GM11168 (cell line): ENCODE measurements around the gene PIM2.

Experiments
- in situ Hi-C: fragments of 300-500 bp; cut with MboI; formaldehyde crosslinking; loops from one replicate; pipeline ENCODE4 v1.12.0; 2022; ENCODE audit warnings: low sequenced_read_pairs; ENCODE audit not compliant: unreplicated experiment

The PIM2 gene

DNA sequence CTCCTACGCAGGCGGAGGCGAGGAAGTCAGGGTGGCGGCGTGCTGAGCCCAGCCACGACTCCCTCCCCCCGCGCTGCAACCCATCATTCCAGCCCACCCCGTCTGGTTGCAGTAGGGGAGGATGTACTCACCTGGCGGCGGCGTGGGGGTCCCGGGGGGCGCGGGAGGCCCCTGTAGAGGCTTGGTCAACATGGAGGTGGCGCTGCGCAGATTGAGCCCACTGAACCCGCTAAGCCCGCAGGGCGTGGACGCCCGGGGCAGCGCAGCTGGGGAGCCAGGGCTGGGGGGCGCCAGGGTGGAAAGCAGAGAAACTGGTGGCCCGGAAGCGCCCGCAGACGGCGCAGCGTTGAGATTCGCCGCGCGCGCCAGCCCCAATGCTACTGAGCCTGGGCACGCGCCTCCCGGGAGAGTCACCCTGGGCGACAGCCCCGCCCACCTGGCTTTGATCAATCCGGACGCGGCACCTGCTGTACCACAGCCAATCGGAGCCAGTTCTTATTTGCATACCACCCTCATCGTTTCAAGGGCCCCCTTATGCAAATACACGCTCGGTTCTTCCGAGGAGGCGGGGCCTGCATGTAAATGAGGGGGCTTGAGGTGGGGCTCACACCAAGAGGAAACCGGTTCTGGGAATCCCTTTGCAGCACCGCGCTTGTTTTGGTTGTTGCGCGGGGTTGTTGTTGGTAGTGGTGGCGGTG lies at the start of gene PIM2:
TSS of gene PIM2 (minus strand) at position 382 of the 698 bp plus-strand sequence. CDS start at position 192, 190 bp downstream.
- in situ Hi-C loops = no loop called here

DNA sequence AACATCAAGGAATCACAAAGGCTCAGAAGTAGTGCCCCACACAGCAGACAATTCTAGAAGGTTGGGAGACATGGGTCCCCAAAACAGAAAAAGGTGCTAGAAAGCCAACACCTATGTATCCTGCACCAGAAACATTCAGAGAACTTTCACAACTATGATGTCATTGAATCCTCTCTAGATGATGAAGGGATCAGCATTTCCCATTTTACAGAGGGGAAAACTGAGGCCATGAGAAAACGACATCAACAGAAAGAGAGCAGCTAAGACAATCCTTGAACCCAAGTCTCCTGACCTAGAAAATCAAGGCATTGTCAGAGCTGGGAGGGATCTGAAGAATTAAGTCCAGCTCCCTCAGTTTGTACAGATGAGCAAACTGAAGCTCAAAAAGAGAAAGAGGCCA lies 49.6 kb upstream of the PIM2 start:
- in situ Hi-C loops = no loop called here

DNA sequence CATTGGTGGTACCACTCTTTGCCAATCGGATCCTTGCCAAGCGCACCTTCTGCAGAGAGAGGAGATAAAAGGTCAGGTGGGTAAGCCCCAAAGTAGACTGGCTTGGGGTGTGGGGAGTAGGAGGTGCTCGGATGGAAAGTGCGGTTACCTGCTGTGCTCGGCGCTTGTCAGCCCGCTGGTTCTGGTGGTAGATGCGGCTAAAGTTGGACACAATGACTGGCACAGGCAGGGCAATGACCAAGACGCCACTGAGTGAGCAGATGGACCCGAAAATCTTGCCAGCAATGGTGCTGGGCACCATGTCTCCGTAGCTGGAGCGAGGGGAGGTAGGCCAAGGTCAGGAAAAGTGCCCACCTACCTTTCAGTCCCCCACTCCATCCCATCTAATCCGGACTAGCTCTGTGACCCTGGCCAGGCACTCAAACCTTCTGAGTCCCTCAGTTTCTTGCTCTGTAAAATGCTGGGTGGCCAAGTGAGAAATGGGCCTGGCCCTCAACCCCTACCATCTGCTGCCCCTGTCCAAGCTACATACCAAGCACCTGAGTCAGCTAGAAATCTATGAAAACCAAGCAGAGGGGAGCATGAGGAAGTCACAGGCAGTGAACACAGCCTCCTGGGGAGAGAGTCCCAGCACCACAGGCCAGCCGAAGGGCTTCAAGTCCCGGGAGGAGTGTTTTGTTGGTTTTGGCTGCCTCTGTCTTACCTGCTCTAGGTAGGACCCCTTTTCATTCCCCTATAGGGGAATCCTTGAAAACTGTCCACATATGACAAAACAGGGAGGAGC lies 48.2 kb upstream of the PIM2 start:
- in situ Hi-C loops = no loop called here

DNA sequence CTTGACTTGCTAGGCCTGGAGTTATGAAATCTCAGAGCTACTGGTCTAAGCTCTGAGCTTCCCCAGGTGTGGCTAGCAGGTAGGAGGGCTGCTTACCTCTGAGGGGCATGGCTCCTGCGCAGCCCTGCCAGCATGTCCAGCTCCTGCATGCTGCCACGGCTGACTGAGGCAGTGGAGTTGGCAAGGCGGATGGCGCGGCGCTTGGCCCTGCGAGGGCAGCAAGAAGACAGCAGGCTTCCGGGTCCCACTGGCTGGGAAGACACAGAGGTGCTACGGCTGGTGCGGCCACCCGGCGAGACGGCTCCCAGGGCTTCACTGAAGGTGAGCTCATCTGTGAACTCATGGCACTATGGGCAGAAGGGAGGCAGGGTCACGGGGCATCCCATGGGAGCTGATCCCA lies 47.1 kb upstream of the PIM2 start:
- in situ Hi-C loops = no loop called here

DNA sequence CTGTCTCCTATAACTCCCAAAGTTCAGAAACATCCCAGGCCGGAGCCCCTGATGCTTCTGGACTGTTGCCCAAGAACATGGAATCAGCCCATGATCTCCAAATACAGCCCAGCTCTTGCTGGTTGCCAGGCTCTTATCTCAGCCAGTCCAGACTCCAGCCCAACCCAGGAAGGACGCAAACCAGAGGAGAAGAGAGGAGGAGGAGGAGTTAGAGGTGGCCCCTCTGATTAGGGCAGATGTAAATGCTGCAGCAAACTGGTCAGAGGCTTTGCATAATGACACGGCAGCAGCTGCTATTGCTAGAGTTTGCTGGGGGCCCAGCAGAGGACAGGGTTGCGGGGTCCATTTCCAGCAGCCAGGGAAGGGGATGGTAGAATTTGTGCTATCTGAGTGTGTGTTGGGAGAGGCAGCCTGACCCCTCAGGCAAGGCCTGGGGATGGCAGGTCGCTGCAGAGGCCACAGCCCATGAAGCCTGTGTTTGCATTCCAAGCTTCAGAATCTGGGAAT lies 42.8 kb upstream of the PIM2 start:
- in situ Hi-C loops = no loop called here

DNA sequence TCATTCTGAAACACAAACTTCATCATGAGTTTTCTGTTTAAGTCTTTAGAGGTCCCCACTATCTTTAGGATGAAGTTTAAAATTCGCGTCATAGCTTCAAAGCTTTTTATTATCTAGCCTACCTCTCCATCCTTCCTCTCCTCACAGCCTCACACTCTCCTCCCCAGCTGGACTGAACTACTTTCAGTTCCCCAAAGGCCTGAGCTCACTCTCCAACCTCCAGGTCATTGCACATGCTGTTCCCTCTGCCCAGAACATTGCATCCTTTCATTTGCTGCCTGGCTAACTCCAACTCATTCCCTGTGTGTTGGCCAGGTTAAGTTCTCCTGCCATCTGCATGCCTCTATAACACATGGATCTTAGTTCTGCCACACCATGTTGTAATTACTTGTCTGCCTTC lies 41.5 kb upstream of the PIM2 start:
- in situ Hi-C loops = no loop called here

DNA sequence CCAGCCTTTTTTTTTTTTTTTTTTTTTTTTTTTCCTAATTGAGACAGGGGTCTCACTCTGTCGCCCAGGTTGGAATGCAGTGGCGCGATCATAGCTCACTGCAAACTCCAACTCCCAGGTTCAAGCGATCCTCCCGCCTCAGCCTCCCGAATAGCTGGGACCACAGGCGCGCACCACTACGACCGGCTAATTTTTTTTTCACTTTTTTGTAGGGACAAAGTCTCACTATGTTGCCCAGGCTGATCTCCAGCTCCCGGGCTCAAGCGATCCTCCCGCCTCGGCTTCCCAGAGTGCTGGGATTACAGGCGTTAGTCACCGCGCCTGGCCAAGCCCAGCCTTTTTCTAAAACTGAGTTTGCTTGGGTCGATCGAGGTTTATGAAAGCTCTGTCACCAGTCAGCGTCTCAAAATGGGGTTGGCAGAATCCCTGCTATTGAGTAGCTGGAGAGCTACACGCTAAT lies 39.8 kb upstream of the PIM2 start:
- in situ Hi-C loops = no loop called here

DNA sequence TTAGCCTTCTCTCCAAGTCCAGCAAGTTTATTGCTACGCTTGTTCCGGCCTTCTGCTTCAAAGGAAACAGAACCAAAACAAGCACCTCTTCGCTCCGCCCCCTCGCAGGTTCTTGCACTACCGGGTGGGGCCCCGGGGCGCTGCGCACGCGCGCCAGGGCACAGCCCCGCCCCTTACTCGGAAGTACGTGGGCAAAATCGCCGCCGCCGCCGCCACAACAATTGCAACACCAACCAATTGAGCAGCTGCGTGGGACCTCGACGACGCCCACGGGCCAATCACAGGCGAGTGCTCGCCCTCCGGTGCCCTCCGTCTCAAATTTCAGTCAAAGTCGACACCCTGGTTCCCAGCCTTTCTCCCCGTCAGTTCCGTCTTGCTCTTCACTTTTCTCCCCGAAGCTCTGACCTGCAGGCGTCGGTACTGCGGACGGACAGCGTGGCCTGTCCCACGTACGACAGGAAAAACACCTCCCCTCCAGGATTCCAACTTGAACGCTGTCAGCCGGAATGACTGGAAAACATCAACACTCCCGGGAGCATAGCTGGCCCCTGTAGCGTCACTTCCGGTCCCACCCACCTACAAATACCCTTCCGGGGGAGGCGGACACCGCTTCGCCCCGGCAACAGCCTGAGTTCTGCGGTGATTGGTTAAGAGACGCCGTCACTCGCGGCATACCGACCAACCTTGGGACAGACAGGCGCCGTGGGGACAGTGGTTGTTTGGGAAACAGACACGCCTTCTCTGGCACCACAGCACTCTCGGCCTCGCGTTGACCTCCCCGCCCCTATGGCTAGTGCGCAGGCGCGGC lies 39.2 kb upstream of the PIM2 start:
- in situ Hi-C loops = no loop called here

DNA sequence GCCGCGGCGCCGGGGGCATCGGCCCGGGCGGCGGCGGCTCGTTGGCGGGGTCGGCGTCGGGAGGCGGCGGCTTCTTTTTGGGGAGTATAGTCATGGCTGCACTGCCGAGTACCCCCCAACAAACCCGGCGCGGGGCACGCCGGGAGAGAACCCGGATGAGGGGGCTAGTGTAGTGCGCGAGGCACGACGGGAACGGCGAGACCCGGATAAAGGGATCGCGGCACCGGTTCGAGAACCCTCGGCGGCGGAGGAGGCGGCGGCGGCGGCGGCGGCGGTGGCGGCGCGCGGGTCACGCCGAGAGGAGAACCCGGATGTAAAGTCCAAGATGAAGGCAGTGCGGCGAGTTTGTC lies 38.6 kb upstream of the PIM2 start, which contains the start of gene OTUD5:
TSS of gene OTUD5 (minus strand) at position 131 of the 350 bp plus-strand sequence. CDS start at position 94, 37 bp downstream.
- in situ Hi-C loops = no loop called here

DNA sequence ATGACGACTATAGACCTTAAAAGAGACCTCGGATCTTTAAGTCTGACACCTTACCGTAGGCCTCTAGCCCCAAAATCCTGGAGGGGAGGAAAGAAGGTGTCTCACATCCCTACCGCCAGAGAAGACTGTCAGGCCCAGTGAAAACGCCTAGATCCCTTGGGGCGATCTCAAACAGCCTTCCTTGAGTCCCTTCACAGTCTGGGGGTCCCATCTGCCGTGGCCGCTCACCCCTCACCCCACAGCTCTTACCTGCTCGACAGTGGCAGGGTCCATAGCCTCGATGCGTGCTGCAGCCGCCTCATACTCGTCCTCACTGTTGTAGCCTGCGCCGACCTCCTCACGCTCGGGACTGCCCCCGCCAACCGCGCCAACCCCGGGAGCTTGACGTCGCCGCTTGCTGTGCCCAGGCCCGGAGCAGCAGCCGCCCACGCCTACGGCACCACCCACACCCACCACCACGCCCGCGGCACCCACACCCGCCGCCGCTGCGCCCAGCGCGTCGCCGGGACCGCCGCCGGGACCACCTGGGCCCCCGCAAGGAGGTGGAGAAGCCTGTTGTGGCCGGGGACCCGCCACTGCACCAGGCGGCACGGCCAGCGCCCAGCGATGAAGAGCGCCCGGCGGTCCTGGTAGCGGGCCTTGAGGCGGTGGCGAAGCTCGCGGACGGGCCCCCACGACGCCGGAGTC lies 38.0 kb upstream of the PIM2 start:
- in situ Hi-C loops = no loop called here

DNA sequence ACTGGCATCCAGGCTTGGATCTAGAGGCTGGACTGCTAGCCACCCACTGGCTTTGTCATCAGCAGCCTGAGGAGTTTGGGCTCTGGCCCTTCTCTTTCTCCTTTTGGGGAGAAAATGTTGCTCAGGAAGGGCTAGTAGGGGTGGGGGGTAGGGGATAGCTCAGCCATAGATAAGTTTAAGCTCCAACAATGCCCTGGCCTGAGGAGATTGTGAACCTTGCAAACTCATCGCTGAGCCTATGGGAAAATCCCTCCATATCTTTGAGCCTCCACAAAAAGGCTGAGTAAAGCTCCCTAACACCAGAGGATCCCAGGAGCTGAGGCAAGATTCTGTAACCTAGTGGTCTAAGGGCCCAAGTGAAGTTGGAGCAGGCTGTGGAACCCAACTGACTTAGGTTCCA lies 29.8 kb upstream of the PIM2 start:
- in situ Hi-C loops = loop anchor here (5.0 kb wide), 1 partner anchor 36 kb away; the partner anchor contains the start of gene SLC35A2

DNA sequence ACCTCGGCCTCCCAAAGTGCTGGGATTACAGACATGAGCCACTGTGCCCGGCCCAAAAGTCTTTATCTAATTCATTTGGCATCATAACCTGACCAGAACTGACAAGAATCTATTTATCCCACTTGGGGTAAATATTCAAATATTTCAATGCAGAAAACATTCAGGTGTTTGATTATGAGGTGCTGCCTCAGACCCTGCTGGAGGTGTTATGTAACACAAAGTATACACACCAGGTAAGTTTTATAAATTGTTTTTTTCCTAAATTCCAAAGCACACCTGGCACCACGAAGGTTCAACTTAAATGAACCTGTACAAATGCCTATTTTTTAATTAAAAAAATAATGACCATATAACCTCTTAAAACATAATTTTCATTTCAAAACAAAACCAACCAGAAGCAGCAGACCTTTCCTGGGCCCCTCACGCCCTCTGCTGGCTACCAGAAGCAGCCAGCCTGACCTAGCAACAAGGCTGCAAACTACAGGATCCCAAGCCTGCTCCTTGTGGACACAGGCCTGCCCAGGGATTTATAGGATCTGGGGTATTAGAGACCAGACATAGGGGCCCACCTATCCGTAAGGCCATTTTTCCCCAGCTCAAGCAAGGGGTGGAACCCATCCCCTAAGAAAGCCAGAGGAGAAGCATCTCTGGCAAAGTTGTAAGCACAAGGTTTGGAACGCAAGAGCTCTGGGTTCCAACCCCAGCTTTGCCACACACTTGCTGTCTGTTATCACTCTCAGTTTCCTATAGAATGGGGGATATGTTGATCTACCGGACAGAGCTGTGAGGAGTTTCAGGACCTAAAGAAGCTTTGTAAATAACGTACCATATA lies 26.9 kb upstream of the PIM2 start:
- in situ Hi-C loops = loop anchor here (5.0 kb wide), 1 partner anchor 33 kb away; the partner anchor contains the start of gene SLC35A2

DNA sequence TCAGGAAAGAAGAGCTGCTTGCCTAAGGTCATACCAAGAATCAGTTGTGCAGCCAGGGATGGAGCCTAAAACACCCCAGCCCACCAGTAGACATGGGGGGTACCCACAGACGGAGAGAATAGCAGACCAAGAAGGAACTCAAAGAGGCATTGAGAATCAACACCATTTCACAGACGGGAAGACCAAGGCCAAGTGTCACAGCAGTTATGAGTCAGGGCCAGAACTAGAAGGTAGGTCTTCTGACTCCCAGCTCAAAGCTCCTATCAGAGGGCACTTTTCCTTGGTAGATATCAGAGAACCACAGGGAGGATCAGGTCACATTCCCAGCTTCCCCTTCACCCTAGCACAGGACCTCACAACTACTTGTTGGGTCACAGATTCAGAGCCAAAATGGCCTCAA lies 24.1 kb upstream of the PIM2 start:
- in situ Hi-C loops = no loop called here

DNA sequence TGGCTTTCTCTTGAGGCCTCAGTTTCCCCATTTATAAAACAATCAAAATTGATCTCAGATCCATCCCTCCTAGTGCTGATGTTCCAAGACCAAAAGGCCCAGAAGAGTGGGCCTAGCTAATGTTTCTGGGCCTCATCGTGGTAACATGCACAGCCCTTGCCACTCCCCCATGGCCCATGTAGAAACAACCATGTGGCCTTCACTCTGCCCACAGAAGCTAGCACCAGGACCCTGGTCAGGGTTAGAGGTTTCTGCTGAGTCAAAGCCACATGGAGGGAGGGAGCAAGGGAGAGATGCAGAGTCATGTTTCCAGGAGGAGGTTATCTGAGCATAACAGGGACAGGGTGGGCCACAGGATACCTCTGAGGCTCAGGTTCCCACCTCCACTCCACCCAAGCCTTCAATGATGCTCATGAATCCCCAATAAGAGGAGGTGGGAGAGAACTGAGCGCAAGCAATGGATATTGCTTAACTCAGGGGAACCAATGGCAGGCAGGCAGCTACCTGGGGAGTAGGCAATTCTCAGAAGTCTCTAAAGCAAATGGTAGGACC lies 21.7 kb upstream of the PIM2 start:
- in situ Hi-C loops = no loop called here

DNA sequence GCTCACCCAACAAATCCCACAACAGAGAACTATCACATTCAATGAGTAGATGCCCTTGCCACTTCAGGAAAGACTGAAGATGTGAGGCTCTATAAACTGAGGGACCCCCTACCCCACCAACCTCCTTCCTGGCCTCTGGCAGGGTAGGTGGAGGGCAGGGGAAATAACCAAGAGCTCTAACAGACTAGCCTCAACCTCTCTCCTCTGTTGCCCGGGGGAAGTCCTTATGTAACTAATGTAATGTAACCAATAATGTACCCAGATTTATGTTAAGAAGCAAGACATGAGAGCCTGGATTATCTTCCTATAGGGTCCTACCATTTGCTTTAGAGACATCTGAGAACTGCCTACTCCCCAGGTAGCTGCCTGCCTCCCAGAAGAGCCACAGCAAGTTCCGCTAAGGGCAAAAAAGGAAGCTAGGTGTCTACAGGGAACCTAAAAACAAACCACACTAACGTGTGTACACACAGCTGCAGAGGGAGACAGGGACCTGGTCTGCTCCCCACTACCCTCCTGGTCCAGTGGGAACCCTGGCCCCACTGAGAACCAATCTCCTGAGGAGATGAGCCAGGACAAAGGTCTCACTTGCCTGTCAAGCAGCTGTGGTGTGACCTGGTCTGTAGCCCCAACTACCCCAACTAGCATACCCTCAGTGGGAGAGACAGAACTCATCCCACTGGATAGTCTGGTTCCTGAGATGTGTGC lies 20.9 kb upstream of the PIM2 start:
- in situ Hi-C loops = no loop called here

DNA sequence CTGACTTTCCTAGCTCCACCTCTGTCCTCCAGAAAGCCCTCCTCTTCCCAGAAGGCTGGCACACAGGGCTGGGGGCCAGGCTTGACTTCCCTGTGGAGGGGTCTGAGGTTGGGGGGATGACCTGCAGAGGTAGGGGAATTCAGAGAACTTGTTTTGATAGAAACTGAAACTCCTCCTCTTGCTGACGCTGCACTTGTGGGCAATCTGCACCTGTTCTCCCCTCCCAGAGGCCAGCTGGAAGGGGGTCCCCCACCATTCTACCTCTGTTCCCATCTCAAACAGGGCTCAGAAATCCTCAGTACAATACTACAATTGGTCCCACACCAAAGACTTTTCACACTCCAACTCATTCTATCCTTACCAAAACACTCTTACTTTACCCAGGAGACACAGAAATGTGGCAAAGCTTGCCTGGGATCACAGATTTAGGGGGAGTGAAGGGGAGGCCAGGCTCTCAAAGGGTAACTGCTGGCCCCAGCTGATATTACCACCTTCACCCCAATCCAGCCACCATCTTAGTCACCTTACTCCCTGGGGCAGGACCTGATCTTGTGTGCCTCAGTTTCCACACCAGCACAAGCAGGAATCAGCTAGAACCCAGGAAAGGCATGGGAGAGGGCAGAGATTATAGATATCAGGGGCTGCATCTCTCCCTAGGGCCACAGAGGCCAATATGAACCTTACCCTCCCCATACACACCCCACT lies 20.0 kb upstream of the PIM2 start:
- in situ Hi-C loops = no loop called here

DNA sequence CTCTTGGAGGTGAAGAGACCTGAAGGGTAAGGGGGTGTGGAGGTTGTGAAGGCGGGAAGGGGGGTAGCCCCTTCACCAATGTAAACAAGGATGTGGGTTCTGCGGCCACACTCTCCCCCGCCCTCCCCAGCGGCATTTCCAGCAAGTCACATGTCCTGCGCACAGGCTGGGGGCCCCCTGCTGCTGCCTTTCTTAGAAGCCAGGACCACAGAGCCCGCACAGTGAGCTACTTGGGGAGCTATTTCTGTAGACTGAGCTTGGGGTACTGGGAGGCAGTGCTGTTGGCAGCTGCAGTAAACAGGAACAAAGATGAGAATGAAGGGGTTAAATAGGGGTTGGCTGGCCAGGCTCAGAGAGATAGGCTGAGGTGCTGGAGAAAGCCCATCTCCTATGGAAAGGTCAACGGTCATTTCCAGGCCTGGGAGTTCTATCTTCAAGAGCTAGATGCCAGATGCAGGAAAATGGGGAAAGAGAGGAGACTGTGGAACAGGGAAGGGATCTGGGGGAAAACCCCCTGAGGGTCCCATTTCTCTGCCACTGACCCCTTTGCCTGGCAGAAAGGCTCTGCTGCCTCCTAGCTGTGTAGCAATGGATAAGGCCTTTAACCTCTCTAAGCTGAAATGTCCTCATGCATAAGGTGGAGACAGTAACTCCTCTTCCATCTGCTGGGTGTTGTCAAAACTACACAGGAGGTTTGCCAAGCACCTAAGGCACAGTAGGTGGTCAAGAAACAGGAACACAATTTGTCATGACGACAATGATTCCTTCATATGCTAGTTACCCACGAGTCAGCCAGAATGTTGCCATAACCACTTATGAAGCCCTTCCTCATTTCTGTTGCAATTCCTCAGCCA lies 18.5 kb upstream of the PIM2 start:
- in situ Hi-C loops = no loop called here
